ENCODE measurements around the gene CATSPERD. TPM values are rescaled to one million over a fixed set of nuclear protein-coding genes. Genes with fewer than 3 reads are reported as not detected.
"Not testable (repeated sequence)": the region's sequence is repeated elsewhere in the genome, so short reads cannot be mapped to it uniquely, and the experiment has no call there.

The CATSPERD gene
- total RNA-seq, 4 donors from 2014 or later: not detected

DNA sequence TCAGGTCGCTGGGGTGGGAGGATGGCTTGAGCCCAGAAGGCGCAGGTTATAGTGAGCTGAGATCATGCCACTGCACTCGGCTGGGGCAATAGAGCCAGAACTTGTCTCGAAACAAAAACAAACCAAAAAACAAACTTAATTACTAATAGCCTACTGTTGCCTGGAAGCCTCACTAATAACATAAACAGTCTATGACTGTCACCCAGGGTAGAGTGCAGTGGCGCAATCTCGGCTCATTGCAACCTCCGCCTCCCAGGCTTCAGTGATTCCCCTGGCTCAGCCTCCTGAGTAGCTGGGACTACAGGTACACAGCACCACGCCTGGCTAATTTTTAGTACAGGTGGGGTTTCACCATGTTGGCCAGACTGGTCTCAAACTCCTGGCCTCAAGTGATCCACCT is 18.0 kb downstream of the CATSPERD start:
- Histone ChIP-seq H3K27ac (no peak overlapping the region), H3K4me3 (no peak overlapping the region), H3K9me3 (no peaks in the 10 kb centered on the region), H3K36me3 (no peaks in the 10 kb centered on the region), H3K4me1 (no peaks in the 10 kb centered on the region), H3K27me3 (no peaks in the 10 kb centered on the region)
- ATAC-seq (no peak), DNase-seq (no peak)
- in situ Hi-C loops (cut with MboI; ENCODE audit: low sequenced_read_pairs in 4 of 4): no loop called here
- TF ChIP-seq CTCF (IDR thresholded peaks at IDR 0.05 in 4 of 5, conservative IDR thresholded peaks at IDR 0.05 in 1 of 5) (no peak), POLR2A (IDR thresholded peaks at IDR 0.05) (no peak)
- intact Hi-C loops (cut with DNase I; ENCODE audit: low total_unique reads): no loop called here

DNA sequence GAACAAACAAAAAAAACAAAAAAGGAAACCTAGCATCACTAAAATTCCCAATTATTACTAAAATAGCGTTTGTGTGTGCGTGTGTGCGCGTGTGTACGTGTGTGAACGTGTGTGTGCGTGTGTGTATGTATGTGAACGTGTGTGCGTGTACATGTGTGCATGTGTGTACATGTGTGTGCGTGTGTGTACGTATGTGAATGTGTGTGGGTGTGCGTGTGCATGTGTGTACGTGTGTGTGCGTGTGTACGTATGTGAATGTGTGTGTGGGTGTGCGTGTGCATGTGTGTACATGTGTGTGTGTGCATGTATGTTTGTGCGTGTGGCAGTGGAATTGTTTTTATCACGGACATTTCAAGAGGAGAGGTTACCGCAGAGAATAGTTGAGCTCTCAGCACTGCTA is 21.6 kb downstream of the CATSPERD start:
- TF ChIP-seq CTCF (IDR thresholded peaks at IDR 0.05 in 4 of 5, conservative IDR thresholded peaks at IDR 0.05 in 1 of 5): no peak
- TF ChIP-seq POLR2A (IDR thresholded peaks at IDR 0.05): no peak
- Histone ChIP-seq H3K4me3 (no peak overlapping the region), H3K27ac (no peak overlapping the region), H3K27me3 (no peaks in the 10 kb centered on the region), H3K9me3 (no peaks in the 10 kb centered on the region), H3K36me3 (no peaks in the 10 kb centered on the region), H3K4me1 (no peaks in the 10 kb centered on the region)
- ATAC-seq: no peak
- no peak for DNase-seq
- in situ Hi-C loops (cut with MboI; ENCODE audit: low sequenced_read_pairs in 4 of 4): no loop called here
- intact Hi-C loops (cut with DNase I; ENCODE audit: low total_unique reads): no loop called here

GRCh38 chr19:5743630-5744029 is 23.2 kb downstream of the CATSPERD start:
- no peak overlapping the region for H3K27ac ChIP-seq
- intact Hi-C loops (cut with DNase I; ENCODE audit: low total_unique reads) (no loop called here), in situ Hi-C loops (cut with MboI; ENCODE audit: low sequenced_read_pairs in 4 of 4) (no loop called here)
- no peaks in the 10 kb centered on the region for H3K36me3 ChIP-seq
- H3K4me1 ChIP-seq: no peaks in the 10 kb centered on the region
- no peak for TF ChIP-seq POLR2A (IDR thresholded peaks at IDR 0.05)
- no peak for TF ChIP-seq CTCF (IDR thresholded peaks at IDR 0.05 in 4 of 5, conservative IDR thresholded peaks at IDR 0.05 in 1 of 5)
- no peak overlapping the region for H3K4me3 ChIP-seq
- DNase-seq: no peak
- no peak for ATAC-seq
- no peaks in the 10 kb centered on the region for H3K9me3 ChIP-seq
- H3K27me3 ChIP-seq: peaks cover 0 to 5% (median 4%) of the 10 kb centered on the region in 3 donors

- H3K36me3 ChIP-seq; DNase-seq; intact Hi-C loops (cut with DNase I; ENCODE audit: low total_unique reads); ATAC-seq; H3K9me3 ChIP-seq; H3K4me1 ChIP-seq; H3K4me3 ChIP-seq; H3K27ac ChIP-seq; in situ Hi-C loops (cut with MboI; ENCODE audit: low sequenced_read_pairs in 4 of 4): not testable (repeated sequence)
- H3K27me3 ChIP-seq: peaks cover 0 to 11% (median 4%) of the 10 kb centered on the region in 3 donors
Measured at GRCh38 chr19:5744999-5745398, 24.6 kb downstream of the CATSPERD start.

- in situ Hi-C loops (cut with MboI; ENCODE audit: low sequenced_read_pairs in 4 of 4); ATAC-seq: not testable (repeated sequence)
Measured at GRCh38 chr19:5748920-5749319, 28.5 kb downstream of the CATSPERD start.

GRCh38 chr19:5749505-5749904 is 29.1 kb downstream of the CATSPERD start:
- no peak overlapping the region for H3K27ac ChIP-seq
- intact Hi-C loops (cut with DNase I; ENCODE audit: low total_unique reads): no loop called here
- no peak for ATAC-seq
- H3K36me3 ChIP-seq: no peaks in the 10 kb centered on the region
- no peak overlapping the region for H3K4me3 ChIP-seq
- TF ChIP-seq CTCF (IDR thresholded peaks at IDR 0.05 in 4 of 5, conservative IDR thresholded peaks at IDR 0.05 in 1 of 5): no peak
- no peak for TF ChIP-seq POLR2A (IDR thresholded peaks at IDR 0.05)
- no peaks in the 10 kb centered on the region for H3K9me3 ChIP-seq
- no peak for DNase-seq
- no peaks in the 10 kb centered on the region for H3K4me1 ChIP-seq
- peaks cover 0 to 11% (median 4%) of the 10 kb centered on the region in 3 donors for H3K27me3 ChIP-seq
- in situ Hi-C loops (cut with MboI; ENCODE audit: low sequenced_read_pairs in 4 of 4): no loop called here

More at GRCh38 chr19:5748920-5749319, 28.5 kb downstream of the CATSPERD start:
- H3K36me3 ChIP-seq; H3K4me1 ChIP-seq; DNase-seq; H3K9me3 ChIP-seq; intact Hi-C loops (cut with DNase I; ENCODE audit: low total_unique reads); H3K4me3 ChIP-seq; H3K27ac ChIP-seq: not testable (repeated sequence)
- peaks cover 0 to 11% (median 4%) of the 10 kb centered on the region in 3 donors for H3K27me3 ChIP-seq
